KMS-11 (cell line): ENCODE results near the gene PRG2.

ENCODE experiments used
- H2AFZ ChIP-seq: fragments of 200-600 bp; sonication (generic); 2 replicates; pipeline ENCODE4 v1.6.1; 2016; ENCODE audit warnings: antibody characterized with exemption, mixed run types, low read depth
- H3K27ac ChIP-seq: fragments of 200-600 bp; sonication (generic); 2 replicates; pipeline ENCODE4 v1.6.1; 2016; ENCODE audit warnings: mild to moderate bottlenecking, mixed run types
- H3K27me3 ChIP-seq: fragments of 200-600 bp; sonication (generic); 2 replicates; pipeline ENCODE4 v1.6.1; 2017; ENCODE audit warnings: mild to moderate bottlenecking, low read depth, mixed run types, moderate library complexity; ENCODE audit not compliant: insufficient read depth
- H3K36me3 ChIP-seq: fragments of 200-600 bp; sonication (generic); 2 replicates; pipeline ENCODE4 v1.6.1; 2017; ENCODE audit warnings: mild to moderate bottlenecking, mixed run types; ENCODE audit not compliant: insufficient read depth
- H3K4me1 ChIP-seq: fragments of 200-600 bp; sonication (generic); 2 replicates; pipeline ENCODE4 v1.6.1; 2016; ENCODE audit warnings: mild to moderate bottlenecking, low read depth, mixed run types; ENCODE audit not compliant: poor library complexity, severe bottlenecking
- H3K4me2 ChIP-seq: fragments of 200-600 bp; sonication (generic); 2 replicates; pipeline ENCODE4 v1.7.0; 2016; ENCODE audit warnings: mild to moderate bottlenecking, mixed run types
- H3K4me3 ChIP-seq: fragments of 200-600 bp; sonication (generic); IDR thresholded peaks from 2 replicates; pipeline ENCODE4 v1.6.1; 2017; ENCODE audit warnings: low read depth, low read length, mixed read lengths; ENCODE audit not compliant: insufficient read depth
- H3K79me2 ChIP-seq: fragments of 200-600 bp; sonication (generic); 2 replicates; pipeline ENCODE4 v1.6.1; 2016; ENCODE audit warnings: low read depth, mixed run types; ENCODE audit not compliant: insufficient read depth
- H3K9ac ChIP-seq: fragments of 200-600 bp; sonication (generic); 2 replicates; pipeline ENCODE4 v1.6.1; 2016; ENCODE audit warnings: mild to moderate bottlenecking, mixed run types
- H4K20me1 ChIP-seq: fragments of 200-600 bp; sonication (generic); 2 replicates; pipeline ENCODE4 v1.6.1; 2016; ENCODE audit warnings: mild to moderate bottlenecking, mixed run types; ENCODE audit not compliant: insufficient read depth
- CTCF ChIP-seq: fragments of 200-600 bp; sonication (generic); conservative IDR thresholded peaks from 2 replicates; pipeline ENCODE4 v1.6.1; 2017; ENCODE audit warnings: low read depth, mild to moderate bottlenecking, antibody characterized with exemption, low read length, moderate library complexity, mixed read lengths

The PRG2 gene

GRCh38 chr11:57348636-57349313 is 41.7 kb downstream of the PRG2 start:
- Histone ChIP-seq H3K27ac (no peak overlapping the region), H2AFZ (no peak overlapping the region), H3K79me2 (no peaks in the 10 kb centered on the region), H3K36me3 (no peaks in the 10 kb centered on the region), H3K4me2 (no peak overlapping the region), H3K4me1 (no peaks in the 10 kb centered on the region), H4K20me1 (no peaks in the 10 kb centered on the region), H3K9ac (no peak overlapping the region), H3K4me3 (no peak overlapping the region), H3K27me3 (no peaks in the 10 kb centered on the region)
- no peak for TF ChIP-seq CTCF

GRCh38 chr11:57348052-57348451 is 42.4 kb downstream of the PRG2 start:
- no peak overlapping the region for H3K9ac ChIP-seq
- H3K79me2 ChIP-seq: no peaks in the 10 kb centered on the region
- H3K4me1 ChIP-seq: no peaks in the 10 kb centered on the region
- no peak overlapping the region for H3K4me3 ChIP-seq
- H4K20me1 ChIP-seq: no peaks in the 10 kb centered on the region
- H2AFZ ChIP-seq: no peak overlapping the region
- H3K4me2 ChIP-seq: no peak overlapping the region
- no peak for TF ChIP-seq CTCF
- H3K36me3 ChIP-seq: no peaks in the 10 kb centered on the region
- H3K27ac ChIP-seq: no peak overlapping the region
- H3K27me3 ChIP-seq: no peaks in the 10 kb centered on the region

- Histone ChIP-seq H3K36me3 (no peaks in the 10 kb centered on the region), H3K27ac (no peak overlapping the region), H3K4me2 (no peak overlapping the region), H3K4me3 (no peak overlapping the region), H4K20me1 (no peaks in the 10 kb centered on the region), H3K4me1 (no peaks in the 10 kb centered on the region), H3K27me3 (no peaks in the 10 kb centered on the region), H3K79me2 (no peaks in the 10 kb centered on the region), H2AFZ (no peak overlapping the region), H3K9ac (no peak overlapping the region)
- no peak for TF ChIP-seq CTCF
These were observed 43.1 kb downstream of the PRG2 start for GRCh38 chr11:57347336-57347735.

- Histone ChIP-seq H3K4me2 (peak overlapping the region; percentile 26; the same call in 1 of the 2 replicates), H3K4me1 (no peaks in the 10 kb centered on the region), H2AFZ (peak overlapping the region; percentile 96), H3K27ac (no peak overlapping the region), H3K27me3 (no peaks in the 10 kb centered on the region), H4K20me1 (no peaks in the 10 kb centered on the region), H3K36me3 (no peaks in the 10 kb centered on the region), H3K9ac (no peak overlapping the region), H3K79me2 (no peaks in the 10 kb centered on the region), H3K4me3 (no peak overlapping the region)
- peak; percentile 69 for TF ChIP-seq CTCF
These were observed 44.8 kb downstream of the PRG2 start for GRCh38 chr11:57345555-57346211.
